ENCODE data around the gene CRTC3. TPM values are rescaled to one million over a fixed set of nuclear protein-coding genes. Genes with fewer than 3 reads are reported as not detected.
"Not testable (repeated sequence)": the region's sequence is repeated elsewhere in the genome, so short reads cannot be mapped to it uniquely, and the experiment has no call there.

CRTC3 gene
- total RNA-seq, 1 donor from 2014 or later = 49.0 TPM

- no peak for TF ChIP-seq CTCF (IDR thresholded peaks at IDR 0.05)
- Histone ChIP-seq H3K36me3 (no peaks in the 10 kb centered on the region), H3K9me3 (no peaks in the 10 kb centered on the region), H3K4me3 (no peak overlapping the region), H3K4me1 (no peaks in the 10 kb centered on the region), H3K27ac (no peak overlapping the region), H3K27me3 (no peaks in the 10 kb centered on the region)
- DNase-seq (no peak), ATAC-seq (peak; percentile 45)
- intact Hi-C loops (cut with DNase I) = no loop called here
Measured at GRCh38 chr15:90685591-90686434, 156.1 kb downstream of the CRTC3 start.

DNA sequence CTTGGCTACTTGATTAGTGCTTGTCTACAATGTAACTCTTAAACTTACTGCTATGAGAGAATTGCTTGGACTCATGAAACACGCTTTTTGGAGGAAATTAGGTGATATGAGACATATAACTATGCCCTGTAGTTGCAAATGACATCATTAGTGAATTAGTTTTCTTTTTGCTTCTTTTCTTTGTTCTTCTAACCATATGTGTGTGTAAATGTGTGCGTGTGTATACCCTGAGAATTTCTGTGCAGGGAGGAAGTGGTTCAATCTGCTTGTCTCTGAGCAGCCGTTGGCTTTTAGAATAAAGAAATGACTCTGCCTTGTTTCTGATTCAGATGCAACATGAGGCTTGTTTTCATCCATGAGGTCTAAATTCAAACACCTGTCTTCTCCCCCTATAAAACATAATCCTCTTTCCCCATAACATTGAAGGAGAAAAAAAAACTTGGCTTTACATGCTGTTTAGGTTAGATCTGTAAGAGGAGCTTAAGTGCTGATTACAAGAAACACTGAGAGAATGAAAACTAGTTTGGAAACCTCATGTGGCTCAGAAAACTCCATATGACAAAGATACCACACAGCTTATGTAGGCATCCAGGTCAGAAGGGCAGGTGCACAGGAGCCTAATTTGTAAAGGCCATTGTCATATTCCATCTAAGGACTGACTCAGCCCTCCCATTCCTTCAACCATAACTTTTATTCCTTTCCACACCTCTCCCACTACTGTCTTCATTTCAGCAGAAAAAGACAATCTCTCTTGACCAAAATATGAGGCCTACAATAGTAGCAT, 156.9 kb downstream of the CRTC3 start:
- Histone ChIP-seq H3K27me3 (no peaks in the 10 kb centered on the region), H3K4me3 (no peak overlapping the region), H3K4me1 (no peaks in the 10 kb centered on the region), H3K27ac (no peak overlapping the region), H3K36me3 (no peaks in the 10 kb centered on the region), H3K9me3 (no peaks in the 10 kb centered on the region)
- ATAC-seq = no peak
- intact Hi-C loops (cut with DNase I) = no loop called here
- no peak for TF ChIP-seq CTCF (IDR thresholded peaks at IDR 0.05)
- DNase-seq = no peak

- H3K27ac ChIP-seq; H3K4me1 ChIP-seq; ATAC-seq; H3K4me3 ChIP-seq; H3K9me3 ChIP-seq; intact Hi-C loops (cut with DNase I); H3K27me3 ChIP-seq; H3K36me3 ChIP-seq: not testable (repeated sequence)
- DNase-seq = peak; percentile 3
Measured at GRCh38 chr15:90689326-90689961, 159.7 kb downstream of the CRTC3 start.

DNA sequence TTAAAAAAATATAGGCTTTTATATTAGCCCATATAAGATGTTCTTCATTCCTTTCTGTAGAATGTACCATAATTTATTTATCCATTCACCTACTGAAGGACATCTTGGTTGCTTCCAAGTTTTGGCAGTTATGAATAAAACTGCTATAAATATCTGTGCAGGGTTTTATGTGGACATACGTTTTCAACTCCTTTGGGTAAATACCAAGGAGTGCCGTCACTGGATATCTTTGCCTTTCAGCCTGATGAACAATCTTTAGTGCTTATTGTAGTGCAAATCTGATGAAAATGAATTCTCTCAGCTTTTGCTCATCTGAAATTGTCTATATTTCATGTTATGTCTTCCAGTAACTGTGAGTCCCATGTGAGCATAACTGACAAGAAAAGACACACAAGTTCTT, 160.9 kb downstream of the CRTC3 start:
- no peak for DNase-seq
- H3K4me1 ChIP-seq = no peaks in the 10 kb centered on the region
- intact Hi-C loops (cut with DNase I) = no loop called here
- no peak for TF ChIP-seq CTCF (IDR thresholded peaks at IDR 0.05)
- H3K27me3 ChIP-seq = no peaks in the 10 kb centered on the region
- no peak overlapping the region for H3K27ac ChIP-seq
- H3K36me3 ChIP-seq = no peaks in the 10 kb centered on the region
- H3K4me3 ChIP-seq = no peak overlapping the region
- no peaks in the 10 kb centered on the region for H3K9me3 ChIP-seq
- no peak for ATAC-seq

GRCh38 chr15:90691369-90691768, 161.6 kb downstream of the CRTC3 start:
- H3K4me3 ChIP-seq = no peak overlapping the region
- no peaks in the 10 kb centered on the region for H3K36me3 ChIP-seq
- H3K4me1 ChIP-seq = no peaks in the 10 kb centered on the region
- no peak for TF ChIP-seq CTCF (IDR thresholded peaks at IDR 0.05)
- ATAC-seq = no peak
- intact Hi-C loops (cut with DNase I) = no loop called here
- no peak overlapping the region for H3K27ac ChIP-seq
- peak; percentile 4 for DNase-seq
- H3K27me3 ChIP-seq = no peaks in the 10 kb centered on the region
- no peaks in the 10 kb centered on the region for H3K9me3 ChIP-seq
